ENCODE measurements around the gene SHISA7.

Gene SHISA7

DNA sequence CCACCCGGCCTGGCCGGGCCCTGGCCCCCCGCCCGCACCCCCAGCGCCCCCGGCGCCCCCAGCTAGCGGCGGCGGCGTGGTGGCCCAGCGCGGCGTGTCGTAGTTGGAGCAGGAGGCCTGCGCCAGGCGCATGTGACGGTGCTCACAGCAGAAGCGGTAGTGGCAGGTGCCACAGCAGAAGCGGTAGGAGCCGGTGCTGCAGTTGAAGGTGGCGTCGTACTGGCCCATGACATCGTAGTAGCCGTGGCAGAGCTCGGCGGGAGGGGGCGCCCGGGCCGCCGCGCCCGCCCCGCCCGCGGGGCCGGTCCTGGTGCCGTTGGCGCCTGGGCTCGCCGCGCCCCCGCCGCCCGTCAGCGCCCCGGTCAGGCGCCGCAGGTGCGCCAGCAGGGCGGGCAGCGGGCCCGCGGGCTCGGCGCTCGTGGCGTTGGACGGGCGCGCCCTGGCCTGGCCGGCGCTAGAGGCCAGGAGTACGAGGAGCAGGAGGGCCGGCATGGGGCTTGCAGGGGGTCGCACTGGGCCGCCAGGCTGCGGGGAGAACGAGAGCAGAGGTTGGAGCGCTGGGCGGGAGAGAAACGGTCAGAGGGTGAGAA lies 633 bp downstream of the SHISA7 start:
- no peak overlapping the region for H3K4me3 ChIP-seq (ENCODE audit: control insufficient read depth, low read depth, low read length)
- no peak for DNase-seq (ENCODE audit: low read depth)
- TF ChIP-seq, protein P1, sequence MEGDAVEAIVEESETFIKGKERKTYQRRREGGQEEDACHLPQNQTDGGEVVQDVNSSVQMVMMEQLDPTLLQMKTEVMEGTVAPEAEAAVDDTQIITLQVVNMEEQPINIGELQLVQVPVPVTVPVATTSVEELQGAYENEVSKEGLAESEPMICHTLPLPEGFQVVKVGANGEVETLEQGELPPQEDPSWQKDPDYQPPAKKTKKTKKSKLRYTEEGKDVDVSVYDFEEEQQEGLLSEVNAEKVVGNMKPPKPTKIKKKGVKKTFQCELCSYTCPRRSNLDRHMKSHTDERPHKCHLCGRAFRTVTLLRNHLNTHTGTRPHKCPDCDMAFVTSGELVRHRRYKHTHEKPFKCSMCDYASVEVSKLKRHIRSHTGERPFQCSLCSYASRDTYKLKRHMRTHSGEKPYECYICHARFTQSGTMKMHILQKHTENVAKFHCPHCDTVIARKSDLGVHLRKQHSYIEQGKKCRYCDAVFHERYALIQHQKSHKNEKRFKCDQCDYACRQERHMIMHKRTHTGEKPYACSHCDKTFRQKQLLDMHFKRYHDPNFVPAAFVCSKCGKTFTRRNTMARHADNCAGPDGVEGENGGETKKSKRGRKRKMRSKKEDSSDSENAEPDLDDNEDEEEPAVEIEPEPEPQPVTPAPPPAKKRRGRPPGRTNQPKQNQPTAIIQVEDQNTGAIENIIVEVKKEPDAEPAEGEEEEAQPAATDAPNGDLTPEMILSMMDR (IDR thresholded peaks at IDR 0.05; ENCODE audit: control insufficient read depth, insufficient read depth, low read depth, low read length, missing control alignments) = no peak

DNA sequence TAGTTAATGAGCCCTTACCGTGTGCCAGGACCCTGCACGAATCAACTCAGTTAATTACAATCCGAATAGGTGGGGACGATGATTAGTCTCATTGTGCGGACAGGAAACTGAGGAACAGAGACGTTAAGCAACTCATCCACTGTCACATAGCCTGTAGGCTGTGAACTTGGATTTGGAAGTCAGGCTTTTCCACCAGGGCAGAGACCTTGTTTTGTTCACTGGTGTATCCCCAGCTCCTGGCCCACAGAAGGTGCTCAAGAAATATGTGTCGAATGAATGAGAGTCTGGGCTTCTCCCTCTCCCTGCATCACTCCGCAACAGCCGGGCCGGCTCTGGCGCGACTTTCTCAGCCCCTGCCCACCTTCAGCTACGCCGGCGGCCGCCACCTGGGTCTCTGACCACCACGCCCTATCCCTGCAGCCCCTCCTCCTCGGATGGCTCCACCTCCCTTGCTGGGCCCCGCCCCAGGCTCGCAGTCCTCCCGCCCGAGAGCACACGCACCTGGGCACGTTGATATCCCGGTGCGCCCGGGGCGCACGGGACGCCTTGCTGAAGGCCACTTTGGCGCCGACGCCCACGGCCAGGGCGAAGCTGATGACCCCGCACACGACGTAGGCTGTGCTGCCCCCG lies 1.3 kb downstream of the SHISA7 start:
- no peak for DNase-seq (ENCODE audit: low read depth)
- H3K4me3 ChIP-seq (ENCODE audit: control insufficient read depth, low read depth, low read length) = no peak overlapping the region
- TF ChIP-seq, protein P1 (IDR thresholded peaks at IDR 0.05; ENCODE audit: control insufficient read depth, insufficient read depth, low read depth, low read length, missing control alignments) = no peak

DNA sequence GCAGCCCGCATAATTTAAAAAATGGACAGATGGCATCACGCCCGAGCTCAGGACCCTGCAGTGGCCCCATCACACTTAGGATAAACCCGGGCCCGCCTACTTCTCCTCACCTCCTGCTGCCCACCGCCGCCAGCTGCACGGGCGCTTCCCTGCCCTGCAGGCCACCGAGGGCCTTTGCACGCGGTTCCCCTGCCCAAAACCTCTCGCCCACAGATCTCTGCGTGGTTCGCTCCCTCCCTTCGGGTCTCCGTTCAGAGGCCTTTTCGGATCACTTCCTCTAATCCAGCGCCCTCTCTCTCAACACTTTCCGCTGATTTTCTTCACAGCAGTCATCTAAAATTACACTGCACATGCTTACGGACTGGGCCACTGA lies 1.8 kb downstream of the SHISA7 start:
- no peak for DNase-seq (ENCODE audit: low read depth)
- TF ChIP-seq, protein P1 (IDR thresholded peaks at IDR 0.05; ENCODE audit: control insufficient read depth, insufficient read depth, low read depth, low read length, missing control alignments) = no peak
- H3K4me3 ChIP-seq (ENCODE audit: control insufficient read depth, low read depth, low read length) = no peak overlapping the region

DNA sequence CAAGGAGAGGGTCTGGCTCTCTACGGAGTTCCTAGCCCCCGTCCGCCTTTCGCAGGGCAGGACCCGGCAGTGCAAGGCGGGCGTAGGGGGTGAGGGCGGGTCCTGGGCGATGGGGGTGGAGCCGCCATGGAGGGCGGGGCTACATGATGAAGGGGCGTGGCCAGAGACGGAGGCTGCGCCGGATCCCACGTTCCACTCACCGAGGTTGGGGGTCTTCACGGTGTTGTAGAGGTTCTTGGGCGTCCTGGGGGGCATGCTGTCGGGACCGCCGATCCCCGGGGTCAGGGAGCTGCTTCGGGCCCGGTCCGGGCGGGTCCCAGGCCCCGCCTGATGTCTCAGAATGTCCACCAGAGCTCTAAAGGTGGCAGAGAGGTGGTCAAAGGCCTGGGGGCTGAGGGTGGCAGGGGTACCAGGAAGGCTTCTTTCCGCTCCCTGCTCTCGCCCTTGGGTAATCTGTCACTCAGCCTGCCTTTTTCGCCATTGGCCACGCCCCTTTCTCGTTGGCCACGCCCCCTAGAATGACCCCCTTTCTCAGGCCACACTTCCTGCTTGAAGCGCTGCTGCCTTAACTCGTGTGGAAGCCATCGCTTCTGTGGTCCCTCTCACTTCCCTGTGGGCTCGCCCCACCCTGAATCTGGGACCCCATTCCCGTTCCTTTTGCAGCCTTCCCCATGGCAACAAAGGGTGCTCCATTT lies 2.5 kb downstream of the SHISA7 start:
- H3K4me3 ChIP-seq (ENCODE audit: control insufficient read depth, low read depth, low read length) = no peak overlapping the region
- no peak for DNase-seq (ENCODE audit: low read depth)

DNA sequence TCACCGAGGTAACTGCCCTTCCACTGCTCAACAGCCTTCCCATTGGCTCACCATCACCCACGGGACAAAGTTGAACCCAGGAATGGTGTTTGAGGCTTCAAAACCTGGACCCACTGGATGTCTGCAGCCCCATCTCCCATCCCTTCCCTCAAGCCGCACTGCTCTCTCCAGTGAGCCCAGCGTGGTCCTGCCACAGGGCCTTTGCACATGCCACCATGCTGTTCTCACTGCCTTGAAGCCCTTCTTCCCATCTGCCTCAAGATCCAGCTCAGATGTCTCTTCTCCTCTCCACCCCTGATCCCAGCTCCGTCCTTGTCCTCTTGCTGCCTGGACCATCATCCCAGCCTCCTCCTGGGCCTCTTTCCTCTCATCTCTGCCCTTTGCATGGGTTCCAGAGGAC lies 4.0 kb downstream of the SHISA7 start:
- DNase-seq (ENCODE audit: low read depth) = no peak
- TF ChIP-seq, protein P1 (IDR thresholded peaks at IDR 0.05; ENCODE audit: control insufficient read depth, insufficient read depth, low read depth, low read length, missing control alignments) = no peak
- H3K4me3 ChIP-seq (ENCODE audit: control insufficient read depth, low read depth, low read length) = no peak overlapping the region

More for the DNA sequence above, 2.5 kb downstream of the SHISA7 start:
- TF ChIP-seq, protein P1 (IDR thresholded peaks at IDR 0.05; ENCODE audit: control insufficient read depth, insufficient read depth, low read depth, low read length, missing control alignments) = no peak

DNA sequence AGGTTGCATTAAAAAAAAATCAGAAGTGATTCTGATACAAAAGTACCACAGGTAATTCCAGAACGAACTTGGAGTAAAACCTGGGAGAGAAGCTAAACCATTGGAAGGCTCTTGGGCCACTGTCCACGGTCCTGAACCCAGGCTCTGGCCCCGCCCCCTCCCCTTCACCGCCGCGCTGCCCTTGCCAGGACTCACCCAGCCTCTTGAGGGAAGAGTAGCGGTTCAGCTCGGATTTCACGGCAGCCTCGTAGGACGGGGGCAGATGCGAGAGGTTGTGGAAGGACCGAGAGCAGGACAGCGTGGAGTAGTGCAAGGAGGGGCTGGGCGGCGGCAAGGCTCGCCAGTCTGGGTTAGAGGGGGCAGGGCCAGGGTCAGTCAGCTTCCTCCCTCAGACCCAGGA lies 5.7 kb downstream of the SHISA7 start:
- no peak for DNase-seq (ENCODE audit: low read depth)
- TF ChIP-seq, protein P1 (IDR thresholded peaks at IDR 0.05; ENCODE audit: control insufficient read depth, insufficient read depth, low read depth, low read length, missing control alignments) = no peak
- H3K4me3 ChIP-seq (ENCODE audit: control insufficient read depth, low read depth, low read length) = no peak overlapping the region

Data from AG09309 (cell line).